Hindlimb muscle (tissue), 1 donor: ENCODE measurements around the gene SP6. TPM values are rescaled to one million over a fixed set of nuclear protein-coding genes. Genes with fewer than 3 reads are reported as not detected.

Experiments
- DNase-seq: peaks from one replicate; pipeline ENCODE4 v3.0.0-alpha.2; 2013
- polyA plus RNA-seq: library from polyadenylated mRNA; unstranded; fragments of 120-200 nt; gene quantifications from one replicate; pipeline ENCODE4 v1.2.1, GENCODE V29; 2013; ENCODE audit not compliant: insufficient read length

The SP6 gene
- polyA plus RNA-seq, 1 donor: 0.93 TPM

DNA sequence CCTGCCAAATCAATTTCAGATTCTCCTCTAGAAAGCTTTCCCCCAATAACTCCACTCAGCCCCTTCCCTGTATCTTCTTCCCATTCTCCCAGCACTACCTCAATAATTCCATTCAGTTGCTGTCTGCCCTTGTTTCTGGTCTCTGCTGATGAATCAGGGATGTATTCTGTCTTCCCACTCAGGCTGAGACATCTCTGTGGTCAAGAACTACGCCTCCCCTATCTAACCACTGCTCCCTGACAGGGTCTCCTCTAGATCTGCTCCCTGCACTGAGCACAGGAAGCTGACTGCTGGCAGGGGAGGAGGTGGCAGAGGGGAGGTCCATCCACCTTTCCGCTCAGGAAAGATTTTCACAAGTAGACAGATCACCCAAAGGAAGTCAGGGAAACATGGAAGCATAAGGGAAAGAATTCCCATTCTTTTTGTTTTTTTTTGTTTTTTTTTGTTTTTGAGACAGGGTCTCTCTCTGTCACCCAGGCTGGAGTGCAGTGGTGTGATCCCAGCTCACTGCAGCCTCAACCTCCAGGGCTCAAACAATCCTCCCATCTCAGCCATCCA, 28.1 kb upstream of the SP6 start:
- no peak for DNase-seq

GRCh38 chr17:47878203-47879027, 27.5 kb upstream of the SP6 start:
- no peak for DNase-seq

DNA sequence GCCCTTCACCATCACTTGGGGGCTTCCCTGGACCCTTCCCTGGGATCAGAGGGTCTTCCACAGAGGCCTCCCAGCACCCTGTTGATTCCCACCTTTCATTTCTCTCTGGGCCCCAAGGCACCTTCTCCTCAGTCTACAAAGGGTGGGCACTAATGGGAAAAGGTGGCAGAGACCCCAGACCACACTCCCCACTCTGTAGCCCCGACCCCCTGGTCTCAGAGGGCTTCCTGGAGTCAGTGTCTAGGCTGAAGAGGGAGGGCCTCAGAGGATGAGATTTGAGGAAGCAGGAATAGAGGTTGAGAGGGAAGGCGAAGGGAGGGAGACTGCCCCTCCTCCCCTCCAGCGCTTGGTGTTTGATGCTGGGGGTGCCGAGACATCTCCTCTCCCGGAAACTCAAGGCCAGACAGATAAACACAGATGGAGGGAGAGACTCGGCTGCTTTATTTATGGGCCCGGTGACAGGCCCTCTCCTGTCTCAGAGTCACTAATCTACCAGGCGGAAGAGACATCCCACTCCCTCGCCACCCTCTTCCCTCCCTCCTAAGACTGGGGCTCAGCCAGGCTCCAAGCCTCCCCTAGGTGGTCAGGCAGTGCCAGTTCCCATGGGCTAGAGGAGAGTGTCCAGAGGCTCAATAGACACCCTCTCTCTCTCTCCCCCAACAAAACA, 26.5 kb upstream of the SP6 start:
- DNase-seq: no peak

GRCh38 chr17:47875011-47875985, 24.3 kb upstream of the SP6 start:
- DNase-seq: no peak

DNA sequence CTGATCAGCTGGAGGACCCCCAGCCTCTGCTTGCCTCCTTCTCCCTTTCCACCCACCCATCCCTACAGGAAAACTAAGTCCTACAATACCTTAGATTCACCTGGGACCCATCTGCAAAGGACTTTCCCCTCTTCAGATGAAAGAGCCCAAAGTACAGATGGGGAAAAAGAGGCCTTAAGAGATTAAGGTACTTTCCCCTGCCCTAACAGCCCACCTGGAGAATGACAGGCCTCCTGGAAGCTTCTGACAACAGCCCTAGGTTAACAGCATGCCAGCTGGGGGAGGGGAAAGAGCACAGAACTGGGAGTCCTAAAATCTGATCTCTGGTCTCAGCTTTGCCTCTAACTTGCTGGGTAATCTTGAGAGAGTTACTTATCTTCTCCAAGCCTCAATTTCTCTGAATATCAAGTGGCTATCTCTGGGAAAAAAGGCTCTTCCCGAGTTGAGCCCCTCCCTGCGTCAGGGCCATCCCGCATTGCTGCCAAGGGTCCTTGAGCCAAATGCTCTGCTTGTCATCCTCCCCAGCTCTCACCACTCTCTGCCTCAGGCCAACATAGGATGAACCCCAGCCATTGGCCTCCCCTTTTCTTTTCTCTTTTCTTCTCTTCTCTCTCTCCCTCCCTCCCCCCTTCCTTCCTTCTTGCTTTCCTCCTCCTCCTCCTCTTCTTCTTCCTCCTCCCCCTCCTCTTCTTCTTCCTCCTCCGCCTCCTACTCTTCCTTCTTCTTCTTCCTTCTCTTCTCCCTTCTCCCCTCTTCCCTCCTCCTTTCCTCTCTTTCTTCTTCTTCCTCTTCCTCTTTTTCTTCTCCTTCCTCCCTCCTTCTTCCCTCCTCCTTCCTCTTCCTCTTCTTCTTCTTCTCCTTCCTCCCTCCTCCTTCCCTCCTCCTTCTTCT, 22.5 kb upstream of the SP6 start:
- no peak for DNase-seq

DNA sequence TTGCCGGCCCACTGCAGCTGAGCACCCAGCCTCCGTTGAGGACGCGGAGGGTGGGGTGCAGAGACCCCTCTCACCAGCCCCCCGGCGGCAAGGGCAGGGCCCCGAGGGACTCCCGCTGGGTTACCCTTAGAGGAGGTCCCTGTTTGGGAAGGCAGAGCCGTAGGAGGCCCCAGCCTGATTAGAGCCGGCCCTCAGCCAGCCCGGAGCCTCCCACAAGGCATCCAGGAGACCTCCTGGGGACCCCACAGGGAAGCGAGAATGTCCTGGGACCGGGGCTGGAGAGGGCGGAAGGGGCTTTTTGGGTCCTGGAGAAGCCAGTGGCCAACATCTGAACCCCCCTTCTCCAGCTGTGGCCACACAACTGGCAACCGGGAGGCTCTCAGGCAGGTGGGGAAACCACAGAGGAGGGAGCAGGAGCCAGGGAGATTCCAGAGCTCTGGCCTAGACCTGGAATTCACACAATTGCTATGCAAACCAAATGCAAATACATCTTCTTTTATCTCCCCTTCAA, 21.7 kb upstream of the SP6 start:
- no peak for DNase-seq

GRCh38 chr17:47872019-47872650, 21.2 kb upstream of the SP6 start:
- no peak for DNase-seq

DNA sequence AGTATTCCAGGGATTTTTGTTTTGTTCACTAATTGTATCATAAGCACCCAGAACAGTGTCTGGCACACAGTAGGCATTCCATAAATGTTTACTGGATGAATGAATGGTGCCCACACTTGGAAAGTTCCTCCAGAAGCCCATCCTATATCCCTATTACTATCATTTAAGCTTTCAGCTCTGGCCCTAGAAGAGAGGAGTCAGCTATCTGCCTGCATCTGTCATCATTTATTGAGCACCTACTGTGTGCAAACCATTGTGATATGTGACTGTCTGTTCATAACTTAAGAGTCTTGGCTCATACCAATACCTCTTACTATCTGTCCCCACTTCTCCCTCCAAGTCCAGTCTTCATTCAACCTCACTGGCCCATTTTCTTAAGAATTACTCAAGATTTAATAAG, 20.1 kb upstream of the SP6 start:
- DNase-seq: no peak

GRCh38 chr17:47870056-47870455, 19.1 kb upstream of the SP6 start:
- DNase-seq: no peak

GRCh38 chr17:47869114-47869513, 18.2 kb upstream of the SP6 start:
- no peak for DNase-seq

GRCh38 chr17:47867813-47868533, 17.0 kb upstream of the SP6 start:
- DNase-seq: no peak

GRCh38 chr17:47866941-47867340, 16.0 kb upstream of the SP6 start:
- DNase-seq: no peak

- DNase-seq: no peak
Observed at GRCh38 chr17:47864791-47865216, 13.8 kb upstream of the SP6 start.

GRCh38 chr17:47862621-47863440, 11.9 kb upstream of the SP6 start:
- no peak for DNase-seq

GRCh38 chr17:47860386-47860785, 9.4 kb upstream of the SP6 start:
- no peak for DNase-seq

GRCh38 chr17:47857551-47858455, 6.8 kb upstream of the SP6 start:
- DNase-seq: no peak

- DNase-seq: no peak
Observed at GRCh38 chr17:47856830-47857229, 5.9 kb upstream of the SP6 start.

GRCh38 chr17:47855737-47856136, 4.8 kb upstream of the SP6 start:
- DNase-seq: no peak
